Glutamatergic neuron (in vitro differentiated cells): ENCODE measurements around the gene SUN5. TPM values are rescaled to one million over a fixed set of nuclear protein-coding genes. Genes with fewer than 3 reads are reported as not detected.

Experiments used
- DNase-seq: peaks from one replicate; pipeline ENCODE4 v3.0.0; 2022
- H3K27ac Mint-ChIP-seq: one replicate; pipeline ENCODE4 v1.8.0; 2020; ENCODE audit warnings: mild to moderate bottlenecking, mixed read lengths, inconsistent platforms; ENCODE audit not compliant: unreplicated experiment
- H3K27me3 Mint-ChIP-seq: one replicate; pipeline ENCODE4 v1.8.0; 2020; ENCODE audit warnings: mild to moderate bottlenecking, moderate library complexity, mixed read lengths, inconsistent platforms; ENCODE audit not compliant: unreplicated experiment
- H3K36me3 Mint-ChIP-seq: one replicate; pipeline ENCODE4 v1.8.0; 2020; ENCODE audit warnings: mild to moderate bottlenecking, mixed read lengths, inconsistent platforms; ENCODE audit not compliant: unreplicated experiment
- H3K4me1 Mint-ChIP-seq: one replicate; pipeline ENCODE4 v1.8.0; 2020; ENCODE audit warnings: mild to moderate bottlenecking, low read depth, mixed read lengths, inconsistent platforms; ENCODE audit not compliant: unreplicated experiment
- H3K4me3 Mint-ChIP-seq: one replicate; pipeline ENCODE4 v1.8.0; 2020; ENCODE audit warnings: mild to moderate bottlenecking, mixed read lengths, inconsistent platforms; ENCODE audit not compliant: unreplicated experiment
- H3K9me3 Mint-ChIP-seq: one replicate; pipeline ENCODE4 v1.8.0; 2020; ENCODE audit warnings: mild to moderate bottlenecking, moderate library complexity, mixed read lengths, inconsistent platforms; ENCODE audit not compliant: unreplicated experiment
- CTCF ChIP-seq: fragments of 200-600 bp; sonication (generic); IDR thresholded peaks from one replicate; pipeline ENCODE4 v1.5.0; 2021; ENCODE audit not compliant: partially characterized antibody, unreplicated experiment
- total RNA-seq: library from RNA; stranded (reverse); fragmentation: NEBNext Ultra II Directional; extraction: Animal tissue kit (Norgen Biotek cat#: 25700); gene quantifications from one replicate; pipeline ENCODE4 v1.2.1, GENCODE V29; 2021; ENCODE audit not compliant: unreplicated experiment

SUN5 gene
- total RNA-seq, 1 donor from 2014 or later, result not detected

- no peak overlapping the region for H3K27ac Mint-ChIP-seq
- peaks cover 2% of the 10 kb centered on the region for H3K27me3 Mint-ChIP-seq
- no peaks in the 10 kb centered on the region for H3K36me3 Mint-ChIP-seq
- H3K4me3 Mint-ChIP-seq, result no peak overlapping the region
- TF ChIP-seq CTCF, result no peak
- DNase-seq, result no peak
- H3K4me1 Mint-ChIP-seq, result no peaks in the 10 kb centered on the region
- no peaks in the 10 kb centered on the region for H3K9me3 Mint-ChIP-seq
Measured at GRCh38 chr20:32969356-32970114, 34.7 kb downstream of the SUN5 start.

GRCh38 chr20:32968478-32969241, 35.6 kb downstream of the SUN5 start:
- Mint-ChIP-seq H3K4me3 (no peak overlapping the region), H3K4me1 (no peaks in the 10 kb centered on the region), H3K36me3 (no peaks in the 10 kb centered on the region), H3K9me3 (no peaks in the 10 kb centered on the region), H3K27ac (no peak overlapping the region), H3K27me3 (peaks cover 4% of the 10 kb centered on the region)
- DNase-seq, result no peak
- TF ChIP-seq CTCF, result no peak

GRCh38 chr20:32967961-32968457, 36.2 kb downstream of the SUN5 start:
- no peak for TF ChIP-seq CTCF
- Mint-ChIP-seq H3K4me1 (no peaks in the 10 kb centered on the region), H3K27ac (no peak overlapping the region), H3K9me3 (no peaks in the 10 kb centered on the region), H3K27me3 (peaks cover 4% of the 10 kb centered on the region), H3K4me3 (no peak overlapping the region), H3K36me3 (no peaks in the 10 kb centered on the region)
- no peak for DNase-seq

GRCh38 chr20:32966881-32967781, 37.1 kb downstream of the SUN5 start:
- Mint-ChIP-seq H3K4me1 (no peaks in the 10 kb centered on the region), H3K9me3 (no peaks in the 10 kb centered on the region), H3K36me3 (no peaks in the 10 kb centered on the region), H3K4me3 (no peak overlapping the region), H3K27me3 (peaks cover 2% of the 10 kb centered on the region), H3K27ac (no peak overlapping the region)
- no peak for DNase-seq
- no peak for TF ChIP-seq CTCF
